WTC11 (cell line): ENCODE data around the gene FKBP7. TPM values are rescaled to one million over a fixed set of nuclear protein-coding genes. Genes with fewer than 3 reads are reported as not detected.

Experiments
- ATAC-seq: fragments of 200-7000 bp; cut with Tn5 transposase; 2 replicates; pipeline ENCODE4 v1.10.0; 2021; ENCODE audit warnings: mild to moderate bottlenecking, moderate library complexity
- CTCF ChIA-PET: fragments of 300-600 bp; sonication (Branson Sonifier 250); formaldehyde crosslinking; loops from one replicate; lab custom pipeline; 2021; ENCODE audit warnings: antibody characterized with exemption; lab: Charles Lee
- POLR2A ChIA-PET: fragments of 350-600 bp; sonication (Branson Sonifier 250); formaldehyde crosslinking; loops from one replicate; lab custom pipeline; 2021; ENCODE audit warnings: antibody characterized with exemption; lab: Charles Lee
- DNase-seq: peaks from one replicate; pipeline ENCODE4 v3.0.0; 2021; ENCODE audit warnings: low spot score
- H3K27ac Mint-ChIP-seq: 2 replicates; pipeline ENCODE4 v1.8.0; 2021; ENCODE audit warnings: mixed read lengths
- H3K27me3 Mint-ChIP-seq: 2 replicates; pipeline ENCODE4 v1.8.0; 2021; ENCODE audit warnings: low read depth, mild to moderate bottlenecking, moderate library complexity, mixed read lengths
- H3K36me3 Mint-ChIP-seq: 2 replicates; pipeline ENCODE4 v1.8.0; 2021; ENCODE audit warnings: mixed read lengths
- H3K4me1 Mint-ChIP-seq: 2 replicates; pipeline ENCODE4 v1.8.0; 2022; ENCODE audit warnings: mixed read lengths
- H3K4me3 Mint-ChIP-seq: 2 replicates; pipeline ENCODE4 v1.8.0; 2021; ENCODE audit warnings: mild to moderate bottlenecking, moderate library complexity, mixed read lengths
- H3K9me3 Mint-ChIP-seq: 2 replicates; pipeline ENCODE4 v1.8.0; 2021; ENCODE audit warnings: mixed read lengths
- CBFB ChIP-seq: sonication (generic); formaldehyde crosslinking; IDR thresholded peaks from 2 replicates; pipeline ENCODE4 v1.8.1; 2022; ENCODE audit warnings: mild to moderate bottlenecking, low read depth, missing genetic modification reagents
- JAZF1 ChIP-seq: fragments of 250-450 bp; sonication (Bioruptor Pico); IDR thresholded peaks from 2 replicates; pipeline ENCODE4 v1.9.0; 2021; ENCODE audit warnings: moderate library complexity, mild to moderate bottlenecking, inconsistent platforms
- KAT7 ChIP-seq: sonication (generic); formaldehyde crosslinking; IDR thresholded peaks from 2 replicates; pipeline ENCODE4 v1.8.1; 2023; ENCODE audit warnings: missing genetic modification reagents, mild to moderate bottlenecking, borderline replicate concordance
- MAX ChIP-seq: sonication (generic); formaldehyde crosslinking; IDR thresholded peaks from 2 replicates; pipeline ENCODE4 v1.8.0; 2022; ENCODE audit warnings: mild to moderate bottlenecking, missing genetic modification reagents
- NFE2L1 ChIP-seq: sonication (generic); formaldehyde crosslinking; IDR thresholded peaks from 2 replicates; pipeline ENCODE4 v1.8.1; 2023; ENCODE audit warnings: missing genetic modification reagents
- SMAD3 ChIP-seq: sonication (generic); formaldehyde crosslinking; IDR thresholded peaks from 2 replicates; pipeline ENCODE4 v1.8.0; 2022; ENCODE audit warnings: missing genetic modification reagents, mild to moderate bottlenecking, borderline replicate concordance
- TP53 ChIP-seq: sonication (generic); formaldehyde crosslinking; IDR thresholded peaks from 2 replicates; pipeline ENCODE4 v1.8.1; 2023; ENCODE audit warnings: mild to moderate bottlenecking, missing genetic modification reagents
- ZNF263 ChIP-seq: sonication (generic); formaldehyde crosslinking; IDR thresholded peaks from 2 replicates; pipeline ENCODE4 v1.8.1; 2022; ENCODE audit warnings: low read depth, mild to moderate bottlenecking, moderate library complexity, missing genetic modification reagents
- ZNF281 ChIP-seq: sonication (generic); formaldehyde crosslinking; IDR thresholded peaks from 2 replicates; pipeline ENCODE4 v1.8.0; 2023; ENCODE audit warnings: mild to moderate bottlenecking, missing genetic modification reagents
- total RNA-seq: library from RNA; stranded (reverse); gene quantifications from 3 replicates; pipeline ENCODE4 v1.2.3, GENCODE V29; 2021
- TF ChIP-seq, protein P1 (sequence below): fragments of 250-450 bp; sonication (Bioruptor Pico); IDR thresholded peaks from 2 replicates; pipeline ENCODE4 v1.9.0; 2021; ENCODE audit warnings: mild to moderate bottlenecking
- TF ChIP-seq, protein P2 (sequence below): sonication (generic); formaldehyde crosslinking; conservative IDR thresholded peaks from 2 replicates; pipeline ENCODE4 v1.8.1; 2022; ENCODE audit warnings: mild to moderate bottlenecking, missing genetic modification reagents
- TF ChIP-seq, protein P3 (sequence below): fragments of 250-450 bp; sonication (Bioruptor Pico); IDR thresholded peaks from 2 replicates; pipeline ENCODE4 v1.8.0; 2021; ENCODE audit warnings: mild to moderate bottlenecking
- TF ChIP-seq, protein P4 (sequence below): sonication (generic); formaldehyde crosslinking; IDR thresholded peaks from 2 replicates; pipeline ENCODE4 v1.8.0; 2022; ENCODE audit warnings: missing genetic modification reagents

Gene FKBP7
- total RNA-seq, 1 experiment from 2014 or later = 3.2 TPM

GRCh38 chr2:178510384-178510783 lies 32.0 kb upstream of the FKBP7 start (continued):
- TF ChIP-seq, protein P1, sequence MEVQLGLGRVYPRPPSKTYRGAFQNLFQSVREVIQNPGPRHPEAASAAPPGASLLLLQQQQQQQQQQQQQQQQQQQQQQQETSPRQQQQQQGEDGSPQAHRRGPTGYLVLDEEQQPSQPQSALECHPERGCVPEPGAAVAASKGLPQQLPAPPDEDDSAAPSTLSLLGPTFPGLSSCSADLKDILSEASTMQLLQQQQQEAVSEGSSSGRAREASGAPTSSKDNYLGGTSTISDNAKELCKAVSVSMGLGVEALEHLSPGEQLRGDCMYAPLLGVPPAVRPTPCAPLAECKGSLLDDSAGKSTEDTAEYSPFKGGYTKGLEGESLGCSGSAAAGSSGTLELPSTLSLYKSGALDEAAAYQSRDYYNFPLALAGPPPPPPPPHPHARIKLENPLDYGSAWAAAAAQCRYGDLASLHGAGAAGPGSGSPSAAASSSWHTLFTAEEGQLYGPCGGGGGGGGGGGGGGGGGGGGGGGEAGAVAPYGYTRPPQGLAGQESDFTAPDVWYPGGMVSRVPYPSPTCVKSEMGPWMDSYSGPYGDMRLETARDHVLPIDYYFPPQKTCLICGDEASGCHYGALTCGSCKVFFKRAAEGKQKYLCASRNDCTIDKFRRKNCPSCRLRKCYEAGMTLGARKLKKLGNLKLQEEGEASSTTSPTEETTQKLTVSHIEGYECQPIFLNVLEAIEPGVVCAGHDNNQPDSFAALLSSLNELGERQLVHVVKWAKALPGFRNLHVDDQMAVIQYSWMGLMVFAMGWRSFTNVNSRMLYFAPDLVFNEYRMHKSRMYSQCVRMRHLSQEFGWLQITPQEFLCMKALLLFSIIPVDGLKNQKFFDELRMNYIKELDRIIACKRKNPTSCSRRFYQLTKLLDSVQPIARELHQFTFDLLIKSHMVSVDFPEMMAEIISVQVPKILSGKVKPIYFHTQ (CRISPR knock-in tag) = no peak
- TF ChIP-seq MAX (CRISPR knock-in tag) = no peak
- no peak for TF ChIP-seq ZNF263
- TF ChIP-seq, protein P2, sequence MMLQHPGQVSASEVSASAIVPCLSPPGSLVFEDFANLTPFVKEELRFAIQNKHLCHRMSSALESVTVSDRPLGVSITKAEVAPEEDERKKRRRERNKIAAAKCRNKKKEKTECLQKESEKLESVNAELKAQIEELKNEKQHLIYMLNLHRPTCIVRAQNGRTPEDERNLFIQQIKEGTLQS = no peak

DNA sequence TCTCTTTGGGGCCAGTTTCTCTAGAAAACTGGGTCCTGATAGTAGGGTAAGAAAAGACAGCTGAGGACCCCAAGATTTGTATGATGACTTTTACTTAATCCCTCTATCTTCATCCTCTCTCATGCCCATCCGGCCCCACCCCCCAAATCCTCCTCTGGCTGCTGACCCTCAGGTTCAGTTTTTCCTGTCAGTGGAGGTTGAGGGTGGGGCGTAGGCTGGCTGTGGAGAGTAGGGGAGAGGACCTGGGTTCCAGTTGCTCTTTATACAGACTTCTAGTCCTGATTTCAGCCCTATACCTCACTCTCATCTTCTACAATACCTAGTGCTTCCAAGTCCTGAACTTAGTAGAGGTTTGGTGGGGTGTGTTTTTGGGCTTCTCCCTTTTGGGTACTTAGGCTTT lies 30.2 kb upstream of the FKBP7 start:
- POLR2A ChIA-PET = interaction anchor here (0.6 kb wide), 1 partner anchor 8 kb away, joined by 4 read pairs; no protein-coding TSS in a partner anchor
- no peaks in the 10 kb centered on the region for H3K9me3 Mint-ChIP-seq
- H3K4me1 Mint-ChIP-seq = peaks cover 31% of the 10 kb centered on the region
- peak; percentile 51 for ATAC-seq
- CTCF ChIA-PET = no interaction called here
- DNase-seq = no peak
- peaks cover 5% of the 10 kb centered on the region; the same call in 1 of the 2 replicates for H3K36me3 Mint-ChIP-seq
- H3K27me3 Mint-ChIP-seq = peaks cover 1% of the 10 kb centered on the region; the same call in 1 of the 2 replicates
- H3K27ac Mint-ChIP-seq = no peak overlapping the region
- H3K4me3 Mint-ChIP-seq = no peak overlapping the region
- no peak for TF ChIP-seq SMAD3
- TF ChIP-seq TP53 = no peak
- TF ChIP-seq KAT7 (CRISPR knock-in tag) = no peak
- TF ChIP-seq CBFB (CRISPR knock-in tag) = no peak
- TF ChIP-seq JAZF1 = no peak
- no peak for TF ChIP-seq ZNF281 (CRISPR knock-in tag)
- TF ChIP-seq, all 79 proteins: peak for 0

DNA sequence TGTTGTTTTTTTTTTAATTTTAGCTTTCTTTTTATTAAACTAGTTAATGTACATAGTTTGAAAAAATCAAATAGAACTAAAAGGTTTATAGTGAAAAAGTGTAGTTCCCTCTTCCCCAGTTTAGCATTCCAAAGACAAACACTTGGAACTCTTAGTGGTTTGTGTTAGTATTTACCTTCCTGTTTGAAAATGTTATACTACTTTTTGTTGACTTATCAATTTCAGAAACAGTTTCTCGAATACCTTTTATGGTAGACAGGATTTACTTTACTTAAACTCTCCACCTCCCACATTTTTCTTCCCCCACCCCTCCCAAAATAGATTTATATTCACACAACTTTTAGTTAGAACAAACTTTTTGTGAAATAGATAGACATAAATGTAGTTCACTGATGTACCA lies 28.5 kb upstream of the FKBP7 start:
- no peak overlapping the region for H3K27ac Mint-ChIP-seq
- TF ChIP-seq, protein P3, sequence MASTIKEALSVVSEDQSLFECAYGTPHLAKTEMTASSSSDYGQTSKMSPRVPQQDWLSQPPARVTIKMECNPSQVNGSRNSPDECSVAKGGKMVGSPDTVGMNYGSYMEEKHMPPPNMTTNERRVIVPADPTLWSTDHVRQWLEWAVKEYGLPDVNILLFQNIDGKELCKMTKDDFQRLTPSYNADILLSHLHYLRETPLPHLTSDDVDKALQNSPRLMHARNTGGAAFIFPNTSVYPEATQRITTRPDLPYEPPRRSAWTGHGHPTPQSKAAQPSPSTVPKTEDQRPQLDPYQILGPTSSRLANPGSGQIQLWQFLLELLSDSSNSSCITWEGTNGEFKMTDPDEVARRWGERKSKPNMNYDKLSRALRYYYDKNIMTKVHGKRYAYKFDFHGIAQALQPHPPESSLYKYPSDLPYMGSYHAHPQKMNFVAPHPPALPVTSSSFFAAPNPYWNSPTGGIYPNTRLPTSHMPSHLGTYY (CRISPR knock-in tag) = no peak
- TF ChIP-seq, protein P4, sequence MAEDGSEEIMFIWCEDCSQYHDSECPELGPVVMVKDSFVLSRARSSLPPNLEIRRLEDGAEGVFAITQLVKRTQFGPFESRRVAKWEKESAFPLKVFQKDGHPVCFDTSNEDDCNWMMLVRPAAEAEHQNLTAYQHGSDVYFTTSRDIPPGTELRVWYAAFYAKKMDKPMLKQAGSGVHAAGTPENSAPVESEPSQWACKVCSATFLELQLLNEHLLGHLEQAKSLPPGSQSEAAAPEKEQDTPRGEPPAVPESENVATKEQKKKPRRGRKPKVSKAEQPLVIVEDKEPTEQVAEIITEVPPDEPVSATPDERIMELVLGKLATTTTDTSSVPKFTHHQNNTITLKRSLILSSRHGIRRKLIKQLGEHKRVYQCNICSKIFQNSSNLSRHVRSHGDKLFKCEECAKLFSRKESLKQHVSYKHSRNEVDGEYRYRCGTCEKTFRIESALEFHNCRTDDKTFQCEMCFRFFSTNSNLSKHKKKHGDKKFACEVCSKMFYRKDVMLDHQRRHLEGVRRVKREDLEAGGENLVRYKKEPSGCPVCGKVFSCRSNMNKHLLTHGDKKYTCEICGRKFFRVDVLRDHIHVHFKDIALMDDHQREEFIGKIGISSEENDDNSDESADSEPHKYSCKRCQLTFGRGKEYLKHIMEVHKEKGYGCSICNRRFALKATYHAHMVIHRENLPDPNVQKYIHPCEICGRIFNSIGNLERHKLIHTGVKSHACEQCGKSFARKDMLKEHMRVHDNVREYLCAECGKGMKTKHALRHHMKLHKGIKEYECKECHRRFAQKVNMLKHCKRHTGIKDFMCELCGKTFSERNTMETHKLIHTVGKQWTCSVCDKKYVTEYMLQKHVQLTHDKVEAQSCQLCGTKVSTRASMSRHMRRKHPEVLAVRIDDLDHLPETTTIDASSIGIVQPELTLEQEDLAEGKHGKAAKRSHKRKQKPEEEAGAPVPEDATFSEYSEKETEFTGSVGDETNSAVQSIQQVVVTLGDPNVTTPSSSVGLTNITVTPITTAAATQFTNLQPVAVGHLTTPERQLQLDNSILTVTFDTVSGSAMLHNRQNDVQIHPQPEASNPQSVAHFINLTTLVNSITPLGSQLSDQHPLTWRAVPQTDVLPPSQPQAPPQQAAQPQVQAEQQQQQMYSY = no peak
- TF ChIP-seq NFE2L1 = no peak
- TF ChIP-seq, all 79 proteins: peak for 0
- Mint-ChIP-seq H3K27me3 (peaks cover 2% of the 10 kb centered on the region; the same call in 1 of the 2 replicates), H3K4me3 (no peak overlapping the region), H3K4me1 (peaks cover 31% of the 10 kb centered on the region), H3K36me3 (peaks cover 18% of the 10 kb centered on the region), H3K9me3 (no peaks in the 10 kb centered on the region)
- ChIA-PET CTCF (interaction anchor here (1.5 kb wide), 1 partner anchor 16 kb away, joined by 3 read pairs; no protein-coding TSS in a partner anchor), POLR2A (no interaction called here)
- no peak for DNase-seq
- ATAC-seq = no peak
